Measurements from ENCODE around the gene SLC27A3. TPM values are rescaled to one million over a fixed set of nuclear protein-coding genes. Genes with fewer than 3 reads are reported as not detected.

The SLC27A3 gene
- polyA plus RNA-seq, 1 donor from 2014 or later = 30.6 TPM

GRCh38 chr1:153816283-153816889, 41.2 kb downstream of the SLC27A3 start:
- Histone ChIP-seq H3K4me3 (ENCODE audit: low read length) (no peak overlapping the region), H3K79me2 (replicated peaks; ENCODE audit: insufficient read depth, low read length) (no peaks in the 10 kb centered on the region), H3K27me3 (ENCODE audit: insufficient read depth, low read depth, low read length) (no peaks in the 10 kb centered on the region), H3K4me2 (ENCODE audit: low read length) (no peak overlapping the region), H3K9ac (ENCODE audit: low read length) (no peak overlapping the region), H4K20me1 (ENCODE audit: insufficient read depth) (no peaks in the 10 kb centered on the region), H3K27ac (ENCODE audit: low read length) (no peak overlapping the region), H3F3A (ENCODE audit: insufficient read depth, low read length, poor library complexity, severe bottlenecking) (no peaks in the 10 kb centered on the region), H3K36me3 (ENCODE audit: insufficient read depth, low read length) (peaks cover 4% of the 10 kb centered on the region), H3K9me2 (ENCODE audit: insufficient read depth, low read length) (no peaks in the 10 kb centered on the region), H3K9me3 (ENCODE audit: low read length) (no peaks in the 10 kb centered on the region), H2AFZ (ENCODE audit: low read depth, low read length) (no peak overlapping the region)
- TF ChIP-seq EP300 (conservative IDR thresholded peaks at IDR 0.05; ENCODE audit: poor library complexity, severe bottlenecking) = no peak
- no peak for TF ChIP-seq SMC3 (conservative IDR thresholded peaks at IDR 0.05; ENCODE audit: poor library complexity)
- no peak for TF ChIP-seq EZH2 (IDR thresholded peaks at IDR 0.05; ENCODE audit: borderline replicate concordance, insufficient read depth, low read length, poor library complexity, severe bottlenecking)
- no peak for TF ChIP-seq MXI1 (conservative IDR thresholded peaks at IDR 0.05; ENCODE audit: poor library complexity, severe bottlenecking)
- TF ChIP-seq TAF1 (IDR thresholded peaks at IDR 0.05; ENCODE audit: low read depth) = no peak
- no peak for TF ChIP-seq POLR2AphosphoS5 (IDR thresholded peaks at IDR 0.05)
- no peak for TF ChIP-seq CTCF (IDR thresholded peaks at IDR 0.05; ENCODE audit: poor library complexity, severe bottlenecking)
- no peak for TF ChIP-seq REST (IDR thresholded peaks at IDR 0.05; ENCODE audit: borderline replicate concordance)

DNA sequence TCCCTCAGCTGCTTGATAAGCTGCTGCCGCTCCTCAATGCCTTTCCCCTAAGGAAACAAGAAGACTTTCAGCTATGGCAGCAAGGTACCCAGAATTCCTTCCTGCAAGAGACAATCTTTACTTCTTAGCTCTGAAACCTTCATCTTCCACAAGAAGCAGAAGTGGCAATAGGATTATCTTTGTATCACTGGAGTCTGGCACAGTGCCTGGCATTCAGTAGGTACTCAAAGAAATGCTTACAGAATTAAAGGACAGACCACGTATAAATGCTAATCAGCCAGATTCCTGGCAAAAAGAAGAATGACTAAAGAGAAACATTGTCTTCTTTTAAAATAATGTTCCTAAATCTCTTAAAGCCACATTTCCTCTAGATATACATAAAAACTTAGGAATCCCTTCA, 43.7 kb downstream of the SLC27A3 start:
- no peaks in the 10 kb centered on the region for H3K9me3 ChIP-seq (ENCODE audit: low read length)
- no peak overlapping the region for H3K4me2 ChIP-seq (ENCODE audit: low read length)

More for the DNA sequence above, 43.7 kb downstream of the SLC27A3 start:
- no peak overlapping the region for H3K27ac ChIP-seq (ENCODE audit: low read length)
- H3K9me2 ChIP-seq (ENCODE audit: insufficient read depth, low read length) = no peaks in the 10 kb centered on the region
- H3K9ac ChIP-seq (ENCODE audit: low read length) = no peak overlapping the region
- no peaks in the 10 kb centered on the region for H3K27me3 ChIP-seq (ENCODE audit: insufficient read depth, low read depth, low read length)
- no peak overlapping the region for H2AFZ ChIP-seq (ENCODE audit: low read depth, low read length)
- no peak for TF ChIP-seq CTCF (IDR thresholded peaks at IDR 0.05; ENCODE audit: poor library complexity, severe bottlenecking)
- H4K20me1 ChIP-seq (ENCODE audit: insufficient read depth) = no peaks in the 10 kb centered on the region
- no peaks in the 10 kb centered on the region for H3F3A ChIP-seq (ENCODE audit: insufficient read depth, low read length, poor library complexity, severe bottlenecking)
- H3K4me3 ChIP-seq (ENCODE audit: low read length) = no peak overlapping the region
- no peaks in the 10 kb centered on the region for H3K36me3 ChIP-seq (ENCODE audit: insufficient read depth, low read length)
- no peaks in the 10 kb centered on the region for H3K79me2 ChIP-seq (replicated peaks; ENCODE audit: insufficient read depth, low read length)

Data from neural cell (in vitro differentiated cells).